Stimulated activated CD8-positive, alpha-beta memory T cell treated with anti-CD3 and anti-CD28 coated beads, Interleukin-7, amount 100 ng/mL, for 1 hour (primary cell): Measurements from ENCODE around the gene CNOT10.
"Not testable (repeated sequence)": the region's sequence is repeated elsewhere in the genome, so short reads cannot be mapped to it uniquely, and the experiment has no call there.

ENCODE experiments used
- DNase-seq, 2 donors: peaks; one replicate each; pipeline ENCODE4 v3.0.0-alpha.2; 2020; ENCODE audit warnings: low read depth in 2 of 2

CNOT10 gene

GRCh38 chr3:32696523-32696922 is 11.5 kb downstream of the CNOT10 start:
- no peak for DNase-seq

DNA sequence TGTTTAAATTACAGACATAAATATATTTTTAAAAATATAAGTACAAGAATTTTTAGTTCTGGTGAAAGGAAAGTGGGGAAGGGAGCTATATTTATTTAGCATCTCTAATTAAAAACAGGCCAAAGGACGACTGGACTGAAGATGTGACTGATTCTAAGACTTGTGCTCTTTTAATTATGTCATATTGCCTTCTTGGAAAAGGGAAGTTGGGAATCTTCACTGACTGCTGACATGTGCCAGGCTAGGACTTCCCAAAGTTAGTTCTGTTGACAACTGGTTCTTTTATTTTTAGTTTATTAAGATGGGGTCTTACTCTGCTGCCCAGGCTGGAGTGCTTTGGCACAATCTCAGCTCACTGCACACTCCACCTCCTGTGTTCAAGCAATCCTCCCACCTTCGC is 13.5 kb downstream of the CNOT10 start:
- DNase-seq, result no peak

DNA sequence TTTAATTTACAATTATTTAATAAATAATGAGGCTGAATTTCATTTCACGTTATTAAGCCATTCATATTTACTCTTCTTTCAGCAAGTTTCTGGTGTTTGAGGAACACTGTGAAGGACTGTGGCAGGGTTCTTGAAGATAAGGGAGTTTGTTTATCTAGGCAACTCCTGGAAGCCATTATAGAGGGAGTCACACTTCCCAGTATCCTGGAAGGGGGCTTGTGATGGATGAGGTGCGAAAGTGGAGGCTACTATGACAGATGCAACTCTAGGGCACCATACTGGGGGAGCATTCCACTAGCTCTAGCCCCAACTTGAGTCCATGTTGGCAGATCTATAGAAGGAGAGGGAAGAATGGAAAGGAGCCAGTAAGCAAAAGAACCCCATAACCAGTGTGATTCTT is 14.4 kb downstream of the CNOT10 start:
- no peak for DNase-seq

DNA sequence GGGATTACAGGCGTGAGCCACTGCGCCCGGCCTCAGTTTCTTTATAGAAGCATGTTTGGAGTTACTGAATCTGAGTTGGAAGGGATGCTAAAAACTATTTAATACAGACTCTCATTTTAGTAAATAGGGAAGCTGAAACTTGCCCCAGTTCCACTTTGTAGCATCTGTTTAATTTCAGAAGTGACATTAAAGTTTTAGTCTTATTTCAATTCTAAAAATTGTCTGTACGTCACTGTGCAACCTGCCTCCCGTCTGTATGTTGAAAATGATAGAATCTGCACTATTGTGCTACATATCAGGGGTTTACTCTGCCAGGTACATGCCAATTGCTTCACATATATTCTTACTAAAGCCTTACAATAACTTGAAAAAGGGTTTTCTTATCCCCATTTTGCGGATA is 15.3 kb downstream of the CNOT10 start:
- DNase-seq, result no peak

GRCh38 chr3:32703491-32703972 is 18.5 kb downstream of the CNOT10 start:
- DNase-seq, result no peak

GRCh38 chr3:32705232-32705631 is 20.2 kb downstream of the CNOT10 start:
- no peak for DNase-seq

- DNase-seq, result no peak
Observed at GRCh38 chr3:32706348-32707025, 21.5 kb downstream of the CNOT10 start.

- no peak for DNase-seq
Observed at GRCh38 chr3:32707026-32707370, 22.0 kb downstream of the CNOT10 start.

GRCh38 chr3:32708672-32709283 is 23.8 kb downstream of the CNOT10 start:
- no peak for DNase-seq

- no peak for DNase-seq
Observed at GRCh38 chr3:32709346-32709745, 24.4 kb downstream of the CNOT10 start.

DNA sequence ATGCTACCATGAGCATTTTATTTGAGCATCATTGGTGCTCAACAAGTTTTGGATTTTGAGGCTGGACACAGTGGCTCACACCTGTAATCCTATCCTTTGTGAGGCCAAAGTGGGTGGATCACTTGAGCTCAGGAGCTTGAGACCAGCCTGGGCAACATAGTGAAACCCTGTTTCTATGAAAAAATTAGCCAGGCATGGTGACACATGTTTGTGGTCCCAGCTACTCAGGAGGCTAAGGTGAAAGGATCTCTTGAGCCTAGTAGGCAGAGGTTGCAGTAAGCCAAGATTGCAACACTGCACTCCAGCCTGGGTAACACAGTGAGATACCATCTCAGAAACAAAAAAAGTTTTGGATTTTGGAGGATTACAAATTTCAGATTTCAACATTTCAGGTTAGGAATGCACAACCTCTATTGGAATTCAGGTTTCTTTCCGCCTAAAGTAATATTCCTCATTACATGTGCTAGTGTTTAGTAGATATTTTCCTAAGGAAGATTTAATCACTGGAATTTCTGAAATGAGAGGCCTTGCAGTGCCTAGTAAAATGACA is 27.6 kb downstream of the CNOT10 start:
- no peak for DNase-seq

- DNase-seq, result no peak
Observed at GRCh38 chr3:32713181-32713580, 28.2 kb downstream of the CNOT10 start.

GRCh38 chr3:32719335-32719734 is 34.3 kb downstream of the CNOT10 start:
- no peak for DNase-seq

GRCh38 chr3:32719931-32720330 is 34.9 kb downstream of the CNOT10 start:
- DNase-seq, result no peak

DNA sequence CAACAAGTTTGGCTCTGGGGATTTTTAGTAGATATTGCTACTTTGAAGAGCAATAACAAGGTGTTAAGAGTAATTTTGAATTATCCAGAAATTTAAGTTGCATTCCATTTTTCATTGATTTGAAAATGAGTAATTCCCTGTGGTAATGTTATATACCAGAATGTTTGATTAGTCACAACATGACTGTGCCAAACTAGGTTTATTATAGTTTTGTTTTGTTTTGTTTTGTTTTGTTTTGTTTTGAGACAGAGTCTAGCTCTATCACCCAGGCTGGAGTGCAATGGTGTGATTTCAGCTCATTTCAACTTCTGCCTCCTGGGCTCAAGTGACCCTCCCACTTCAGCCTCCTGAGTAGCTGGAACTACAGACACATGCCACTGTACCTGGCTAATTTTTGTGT is 40.7 kb downstream of the CNOT10 start:
- DNase-seq, result no peak

DNA sequence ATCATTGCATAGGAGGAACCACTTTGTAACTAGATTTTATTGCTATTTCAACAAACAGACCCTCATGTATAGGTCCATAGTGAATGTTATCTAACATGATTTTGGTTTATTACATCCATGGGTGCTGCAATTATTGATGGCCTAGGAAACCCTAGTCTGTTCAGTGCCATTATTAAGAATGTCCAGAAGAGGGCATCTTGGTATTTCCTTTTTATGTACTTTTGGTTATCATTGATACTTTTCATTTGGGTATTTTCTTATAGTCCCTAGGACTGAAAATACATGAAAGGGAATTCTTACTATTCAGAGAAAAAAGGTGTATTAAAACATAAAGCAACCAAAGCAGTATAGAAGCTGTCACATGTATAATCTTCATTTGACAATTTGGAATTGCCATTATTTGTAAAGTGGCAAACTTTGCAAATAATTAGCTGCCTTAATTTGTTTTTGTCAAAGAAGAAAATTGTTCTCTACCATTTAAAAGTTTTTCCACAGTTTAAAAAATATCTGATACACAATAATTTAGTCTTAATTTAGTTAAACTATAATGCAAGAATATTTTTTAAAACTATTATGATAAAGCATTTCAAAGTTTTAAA is 48.7 kb downstream of the CNOT10 start:
- no peak for DNase-seq

DNA sequence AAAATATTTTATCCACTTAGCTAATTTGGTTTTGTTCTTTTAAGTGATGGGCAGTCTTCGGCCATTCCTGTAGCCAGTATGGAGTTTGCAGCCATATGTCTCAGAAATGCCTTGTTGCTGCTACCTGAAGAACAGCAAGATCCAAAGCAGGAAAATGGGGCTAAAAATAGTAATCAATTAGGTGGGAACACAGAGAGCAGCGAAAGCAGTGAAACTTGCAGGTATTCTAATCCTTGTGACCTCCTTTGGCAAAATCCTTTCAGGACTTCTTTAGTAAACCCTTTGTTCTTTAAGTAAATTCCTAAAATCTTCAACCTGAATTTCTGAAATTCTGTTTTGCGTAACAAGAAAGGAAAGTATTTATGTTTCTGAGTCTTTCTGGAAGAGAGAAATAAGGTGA is 49.8 kb downstream of the CNOT10 start:
- no peak for DNase-seq

DNA sequence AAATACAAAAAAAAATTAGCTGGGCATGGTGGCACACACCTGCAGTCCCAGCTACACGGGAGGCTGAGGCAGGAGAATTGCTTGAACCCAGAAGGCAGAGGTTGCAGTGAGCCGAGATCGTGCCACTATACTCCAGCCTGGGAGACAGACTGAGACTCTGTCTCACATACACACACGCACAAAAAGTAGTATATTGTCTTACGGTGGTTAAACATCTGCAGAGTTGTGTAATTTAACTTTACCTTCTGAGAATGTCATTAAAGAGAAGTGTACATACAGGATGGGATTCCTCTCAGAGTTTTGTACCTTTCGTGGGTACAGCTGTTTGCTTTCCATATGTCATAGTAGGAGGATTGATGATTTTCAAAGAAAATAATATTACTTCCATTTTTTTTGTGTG is 58.5 kb downstream of the CNOT10 start:
- DNase-seq, result not testable (repeated sequence)

- DNase-seq, result no peak
Observed at GRCh38 chr3:32743934-32744333, 58.9 kb downstream of the CNOT10 start.

GRCh38 chr3:32751377-32751776 is 66.4 kb downstream of the CNOT10 start:
- DNase-seq, result no peak

GRCh38 chr3:32755761-32756160 is 70.8 kb downstream of the CNOT10 start:
- DNase-seq, result no peak

DNA sequence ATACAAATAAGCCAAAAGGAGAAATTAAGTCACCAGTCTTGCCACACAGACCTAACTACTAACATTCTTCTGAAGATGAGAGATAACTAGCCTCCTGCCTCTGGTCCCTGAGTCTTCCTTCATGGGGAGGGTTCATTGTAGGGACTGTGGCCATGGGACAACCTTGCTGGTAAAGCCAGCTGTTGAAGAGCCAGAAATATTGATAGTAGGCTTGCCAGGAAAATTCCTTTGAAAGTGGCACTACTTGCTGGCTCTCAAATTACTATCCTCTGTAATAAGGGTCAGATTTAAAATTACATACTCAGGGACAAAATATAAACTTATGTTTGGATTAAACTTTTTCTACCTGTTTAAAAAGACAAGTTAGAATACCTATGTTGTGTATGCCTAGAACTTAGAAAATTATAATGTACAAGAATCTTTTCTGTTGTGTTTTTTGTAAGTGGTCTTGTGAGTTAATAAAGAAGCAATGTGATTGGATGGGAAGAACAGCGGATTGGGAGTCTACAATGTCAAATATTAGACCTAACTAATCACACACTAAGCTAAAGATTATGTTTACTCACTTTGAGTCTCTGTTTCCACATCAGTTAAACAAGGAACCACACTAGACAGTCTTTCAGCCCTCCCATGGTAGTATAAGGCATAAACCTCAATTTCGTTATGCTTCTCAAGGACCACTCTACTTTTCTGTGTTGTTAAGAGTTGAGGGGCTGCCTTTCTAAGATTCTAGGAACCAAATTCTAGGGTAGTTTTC is 72.8 kb downstream of the CNOT10 start:
- no peak for DNase-seq
